Right renal cortex interstitium (tissue), 3 donors: ENCODE results near the gene PLXND1. TPM values are rescaled to one million over a fixed set of nuclear protein-coding genes. Genes with fewer than 3 reads are reported as not detected.
"Not testable (repeated sequence)": the region's sequence is repeated elsewhere in the genome, so short reads cannot be mapped to it uniquely, and the experiment has no call there.

Experiments
- DNase-seq, 3 donors: peaks; one replicate each; pipeline ENCODE4 v3.0.0-alpha.2; 2013; ENCODE audit warnings: low read depth in 3 of 3, low spot score in 2 of 3
- polyA plus RNA-seq, 3 donors: library from polyadenylated mRNA; unstranded; fragments of 120-200 nt; gene quantifications; one replicate each; pipeline ENCODE4 v1.2.1, GENCODE V29; 2013; ENCODE audit not compliant: insufficient read length in 3 of 3

PLXND1 gene
- polyA plus RNA-seq, 3 donors, result 105 to 132 (median 117) TPM

GRCh38 chr3:129614927-129615363 lies 8.5 kb upstream of the PLXND1 start:
- DNase-seq, result no peak

GRCh38 chr3:129614435-129614834 lies 8.0 kb upstream of the PLXND1 start:
- no peak for DNase-seq

GRCh38 chr3:129613367-129613740 lies 6.9 kb upstream of the PLXND1 start:
- DNase-seq, result no peak

- DNase-seq, result no peak
Measured at GRCh38 chr3:129612534-129613366, 6.3 kb upstream of the PLXND1 start.

GRCh38 chr3:129611812-129612533 lies 5.5 kb upstream of the PLXND1 start:
- DNase-seq, result no peak

- no peak for DNase-seq
Measured at GRCh38 chr3:129611446-129611800, 4.9 kb upstream of the PLXND1 start.

GRCh38 chr3:129610794-129611445 lies 4.4 kb upstream of the PLXND1 start:
- not testable (repeated sequence) for DNase-seq

- no peak for DNase-seq
Measured at GRCh38 chr3:129610276-129610675, 3.8 kb upstream of the PLXND1 start.

GRCh38 chr3:129609591-129610182 lies 3.2 kb upstream of the PLXND1 start:
- DNase-seq, result no peak

GRCh38 chr3:129608936-129609590 lies 2.6 kb upstream of the PLXND1 start:
- no peak for DNase-seq

GRCh38 chr3:129608087-129608935 lies 1.8 kb upstream of the PLXND1 start:
- no peak for DNase-seq

- DNase-seq, result no peak
Measured at GRCh38 chr3:129607391-129608068, 1.1 kb upstream of the PLXND1 start.

GRCh38 chr3:129605922-129606635 lies 397 bp downstream of the PLXND1 start:
- DNase-seq, result no peak

GRCh38 chr3:129605203-129605921 lies 1.1 kb downstream of the PLXND1 start:
- no peak for DNase-seq

GRCh38 chr3:129604767-129605166 lies 1.7 kb downstream of the PLXND1 start:
- DNase-seq, result no peak

GRCh38 chr3:129603991-129604749 lies 2.3 kb downstream of the PLXND1 start:
- DNase-seq, result no peak

- no peak for DNase-seq
Measured at GRCh38 chr3:129603561-129603942, 2.9 kb downstream of the PLXND1 start.
